HS-27A (cell line): Measurements from ENCODE around the gene XKR3.
"Not testable (repeated sequence)": the region's sequence is repeated elsewhere in the genome, so short reads cannot be mapped to it uniquely, and the experiment has no call there.

Experiments
- DNase-seq: peaks from one replicate; pipeline ENCODE4 v3.0.0-alpha.2; 2012; ENCODE audit warnings: low read depth, missing footprints

Gene XKR3

GRCh38 chr22:16804882-16805281 is 20.3 kb downstream of the XKR3 start:
- no peak for DNase-seq

GRCh38 chr22:16803255-16803917 is 21.8 kb downstream of the XKR3 start:
- no peak for DNase-seq

- DNase-seq, result no peak
These were observed 23.6 kb downstream of the XKR3 start for GRCh38 chr22:16801571-16801970.

GRCh38 chr22:16801088-16801487 is 24.1 kb downstream of the XKR3 start:
- no peak for DNase-seq

- no peak for DNase-seq
These were observed 24.9 kb downstream of the XKR3 start for GRCh38 chr22:16800358-16800757.

- DNase-seq, result not testable (repeated sequence)
These were observed 29.7 kb downstream of the XKR3 start for GRCh38 chr22:16795504-16795903.

- no peak for DNase-seq
These were observed 31.4 kb downstream of the XKR3 start for GRCh38 chr22:16793831-16794230.

- no peak for DNase-seq
These were observed 35.2 kb downstream of the XKR3 start for GRCh38 chr22:16789860-16790493.

- DNase-seq, result peak; percentile 12
These were observed 41.3 kb downstream of the XKR3 start for GRCh38 chr22:16783930-16784354.

GRCh38 chr22:16783453-16783852 is 41.8 kb downstream of the XKR3 start:
- DNase-seq, result no peak

- no peak for DNase-seq
These were observed 43.4 kb downstream of the XKR3 start for GRCh38 chr22:16781764-16782329.

GRCh38 chr22:16781074-16781763 is 44.0 kb downstream of the XKR3 start:
- no peak for DNase-seq

- no peak for DNase-seq
These were observed 47.8 kb downstream of the XKR3 start for GRCh38 chr22:16777284-16777924.

- DNase-seq, result no peak
These were observed 49.1 kb downstream of the XKR3 start for GRCh38 chr22:16776080-16776479.

GRCh38 chr22:16774911-16775500 is 50.2 kb downstream of the XKR3 start:
- peak; percentile 34 for DNase-seq

- not testable (repeated sequence) for DNase-seq
These were observed 53.6 kb downstream of the XKR3 start for GRCh38 chr22:16771569-16771968.

GRCh38 chr22:16767927-16768326 is 57.3 kb downstream of the XKR3 start:
- DNase-seq, result not testable (repeated sequence)

- DNase-seq, result not testable (repeated sequence)
These were observed 63.0 kb downstream of the XKR3 start for GRCh38 chr22:16762224-16762623.

GRCh38 chr22:16760416-16760815 is 64.8 kb downstream of the XKR3 start:
- not testable (repeated sequence) for DNase-seq

- not testable (repeated sequence) for DNase-seq
These were observed 75.9 kb downstream of the XKR3 start for GRCh38 chr22:16749282-16749681.

GRCh38 chr22:16748160-16748929 is 76.9 kb downstream of the XKR3 start:
- not testable (repeated sequence) for DNase-seq
